ENCODE data around the gene STAT6.

Gene STAT6

GRCh38 chr12:57148469-57149244 is 37.5 kb upstream of the STAT6 start:
- no peaks in the 10 kb centered on the region for H3K36me3 ChIP-seq (ENCODE audit: low read length)

GRCh38 chr12:57146961-57147944 is 36.1 kb upstream of the STAT6 start, which contains the start of gene LRP1-AS:
TSS of gene LRP1-AS (minus strand) at chr12:57147619.
- TF ChIP-seq CTCF (IDR thresholded peaks at IDR 0.05; ENCODE audit: insufficient read depth, low read length, poor library complexity, severe bottlenecking) = no peak
- TF ChIP-seq EZH2phosphoT487 (conservative IDR thresholded peaks at IDR 0.05; ENCODE audit: low read length) = no peak
- no peak within 1 kb of the TSS for H3K4me3 ChIP-seq (ENCODE audit: insufficient read depth, low read length, poor library complexity, severe bottlenecking)
- no peak within 1 kb of the TSS for H2AFZ ChIP-seq (ENCODE audit: low read depth, low read length, severe bottlenecking)
- H3K27me3 ChIP-seq (ENCODE audit: low read length) = no peaks in the 10 kb centered on the region
- no peaks in the 10 kb centered on the region for H3F3A ChIP-seq (ENCODE audit: insufficient read depth)
- no peaks in the 10 kb centered on the region for H3K36me3 ChIP-seq (ENCODE audit: low read length)
- no peaks in the 10 kb centered on the region for H3K79me2 ChIP-seq (ENCODE audit: insufficient read depth, low read length)
- H3K4me2 ChIP-seq (ENCODE audit: low read depth, low read length, poor library complexity, severe bottlenecking) = no peak within 1 kb of the TSS
- H3K9me3 ChIP-seq (ENCODE audit: insufficient read depth, low read length) = no peaks in the 10 kb centered on the region
- H3K9me2 ChIP-seq (replicated peaks; ENCODE audit: insufficient read depth, low read length) = no peaks in the 10 kb centered on the region
- H3K27ac ChIP-seq (ENCODE audit: low read depth, low read length) = no peak within 1 kb of the TSS
- H4K20me1 ChIP-seq (ENCODE audit: low read depth, low read length) = no peaks in the 10 kb centered on the region
- no peak within 1 kb of the TSS for H3K9ac ChIP-seq (ENCODE audit: low read length)

More at GRCh38 chr12:57148469-57149244, 37.5 kb upstream of the STAT6 start:
- no peak for TF ChIP-seq EZH2phosphoT487 (conservative IDR thresholded peaks at IDR 0.05; ENCODE audit: low read length)
- no peak for TF ChIP-seq CTCF (IDR thresholded peaks at IDR 0.05; ENCODE audit: insufficient read depth, low read length, poor library complexity, severe bottlenecking)
- no peak overlapping the region for H2AFZ ChIP-seq (ENCODE audit: low read depth, low read length, severe bottlenecking)
- no peaks in the 10 kb centered on the region for H3K27me3 ChIP-seq (ENCODE audit: low read length)
- H3K9me3 ChIP-seq (ENCODE audit: insufficient read depth, low read length) = no peaks in the 10 kb centered on the region
- H3K4me2 ChIP-seq (ENCODE audit: low read depth, low read length, poor library complexity, severe bottlenecking) = no peak overlapping the region
- H3K9ac ChIP-seq (ENCODE audit: low read length) = no peak overlapping the region
- no peaks in the 10 kb centered on the region for H3F3A ChIP-seq (ENCODE audit: insufficient read depth)
- H3K4me3 ChIP-seq (ENCODE audit: insufficient read depth, low read length, poor library complexity, severe bottlenecking) = no peak overlapping the region
- no peak overlapping the region for H3K27ac ChIP-seq (ENCODE audit: low read depth, low read length)
- no peaks in the 10 kb centered on the region for H3K9me2 ChIP-seq (replicated peaks; ENCODE audit: insufficient read depth, low read length)
- H3K79me2 ChIP-seq (ENCODE audit: insufficient read depth, low read length) = no peaks in the 10 kb centered on the region
- H4K20me1 ChIP-seq (ENCODE audit: low read depth, low read length) = no peaks in the 10 kb centered on the region

GRCh38 chr12:57146092-57146491 is 34.9 kb upstream of the STAT6 start:
- H3K9me3 ChIP-seq (ENCODE audit: insufficient read depth, low read length) = no peaks in the 10 kb centered on the region
- no peaks in the 10 kb centered on the region for H3K9me2 ChIP-seq (replicated peaks; ENCODE audit: insufficient read depth, low read length)
- no peak overlapping the region for H3K4me2 ChIP-seq (ENCODE audit: low read depth, low read length, poor library complexity, severe bottlenecking)
- H3K36me3 ChIP-seq (ENCODE audit: low read length) = no peaks in the 10 kb centered on the region
- no peak overlapping the region for H3K27ac ChIP-seq (ENCODE audit: low read depth, low read length)
- H3K27me3 ChIP-seq (ENCODE audit: low read length) = no peaks in the 10 kb centered on the region
- no peak overlapping the region for H3K4me3 ChIP-seq (ENCODE audit: insufficient read depth, low read length, poor library complexity, severe bottlenecking)
- no peaks in the 10 kb centered on the region for H3F3A ChIP-seq (ENCODE audit: insufficient read depth)
- no peak overlapping the region for H2AFZ ChIP-seq (ENCODE audit: low read depth, low read length, severe bottlenecking)
- no peaks in the 10 kb centered on the region for H4K20me1 ChIP-seq (ENCODE audit: low read depth, low read length)
- no peak for TF ChIP-seq EZH2phosphoT487 (conservative IDR thresholded peaks at IDR 0.05; ENCODE audit: low read length)
- TF ChIP-seq CTCF (IDR thresholded peaks at IDR 0.05; ENCODE audit: insufficient read depth, low read length, poor library complexity, severe bottlenecking) = no peak
- H3K9ac ChIP-seq (ENCODE audit: low read length) = no peak overlapping the region
- no peaks in the 10 kb centered on the region for H3K79me2 ChIP-seq (ENCODE audit: insufficient read depth, low read length)

Data from SU-DHL-6 (cell line).